PC-9 (cell line): Measurements from ENCODE around the gene KITLG. TPM values are rescaled to one million over a fixed set of nuclear protein-coding genes. Genes with fewer than 3 reads are reported as not detected.
"Not testable (repeated sequence)": the region's sequence is repeated elsewhere in the genome, so short reads cannot be mapped to it uniquely, and the experiment has no call there.

Experiments used
- Bru-seq: library from RNA; stranded (reverse); fragments of 400-500 nt; gene quantifications from one replicate; lab custom pipeline; 2021; lab: Mats Ljungman, UMichigan
- BruChase-seq, 2 experiments: library from RNA; stranded (reverse); fragments of 400-500 nt; gene quantifications; one replicate each; lab custom pipeline; 2021; lab: Mats Ljungman, UMichigan
- BruUV-seq: library from RNA; stranded (reverse); fragments of 400-500 nt; replicated peaks from 2 replicates; lab custom pipeline; 2021; lab: Mats Ljungman, UMichigan
- CTCF ChIA-PET: fragments of 300-600 bp; sonication (Branson Sonifier 250); formaldehyde crosslinking; loops from one replicate; lab custom pipeline; 2022; ENCODE audit warnings: antibody characterized with exemption; lab: Charles Lee
- POLR2A ChIA-PET: fragments of 300-600 bp; sonication (Branson Sonifier 250); formaldehyde crosslinking; loops from one replicate; lab custom pipeline; 2022; ENCODE audit warnings: antibody characterized with exemption; ENCODE audit not compliant: unreplicated experiment; lab: Charles Lee
- DNase-seq, 2 experiments: peaks; one replicate each; pipeline versions ENCODE4 v3.0.0 to v3.0.0-alpha.2; 2015 to 2022; ENCODE audit warnings: mixed read lengths in 1 of 2
- H2AFZ ChIP-seq: fragments of 200-600 bp; sonication (generic); 2 replicates; pipeline ENCODE4 v1.8.1; 2017; ENCODE audit warnings: antibody characterized with exemption
- H3F3A ChIP-seq: fragments of 200-600 bp; sonication (generic); 2 replicates; pipeline ENCODE4 v1.8.1; 2017; ENCODE audit warnings: antibody characterized with exemption, mild to moderate bottlenecking, low read depth; ENCODE audit not compliant: insufficient read depth
- H3K27ac ChIP-seq: fragments of 200-600 bp; sonication (generic); 2 replicates; pipeline ENCODE4 v1.6.1; 2016; ENCODE audit warnings: mixed run types
- H3K27me3 ChIP-seq: fragments of 200-600 bp; sonication (generic); 2 replicates; pipeline ENCODE4 v1.6.1; 2016; ENCODE audit warnings: low read depth, mixed run types; ENCODE audit not compliant: insufficient read depth
- H3K36me3 ChIP-seq: fragments of 200-600 bp; sonication (generic); 2 replicates; pipeline ENCODE4 v1.6.1; 2016; ENCODE audit warnings: low read depth, mixed run types
- H3K4me1 ChIP-seq: fragments of 200-600 bp; sonication (generic); replicated peaks from 2 replicates; pipeline ENCODE4 v1.6.1; 2016; ENCODE audit warnings: mixed run types; ENCODE audit not compliant: insufficient read depth
- H3K4me2 ChIP-seq: fragments of 200-600 bp; sonication (generic); 2 replicates; pipeline ENCODE4 v1.6.1; 2017; ENCODE audit warnings: mixed run types
- H3K4me3 ChIP-seq: fragments of 200-600 bp; sonication (generic); 2 replicates; pipeline ENCODE4 v1.6.1; 2016; ENCODE audit warnings: mixed run types
- H3K79me2 ChIP-seq: fragments of 200-600 bp; sonication (generic); 2 replicates; pipeline ENCODE4 v1.6.1; 2017; ENCODE audit warnings: low read depth, mixed run types
- H3K9me2 ChIP-seq: fragments of 200-600 bp; sonication (generic); 2 replicates; pipeline ENCODE4 v1.8.1; 2017; ENCODE audit warnings: mild to moderate bottlenecking; ENCODE audit not compliant: insufficient read depth
- H3K9me3 ChIP-seq: fragments of 200-600 bp; sonication (generic); 2 replicates; pipeline ENCODE4 v1.8.1; 2016; ENCODE audit warnings: low read depth; ENCODE audit not compliant: insufficient read depth
- H4K20me1 ChIP-seq: fragments of 200-600 bp; sonication (generic); 2 replicates; pipeline ENCODE4 v1.8.1; 2017; ENCODE audit not compliant: insufficient read depth
- CTCF ChIP-seq: fragments of 200-600 bp; sonication (generic); conservative IDR thresholded peaks from 2 replicates; pipeline ENCODE4 v1.6.1; 2017; ENCODE audit warnings: mixed run types, antibody characterized with exemption, mild to moderate bottlenecking, moderate library complexity
- EZH2 ChIP-seq: fragments of 200-600 bp; sonication (generic); IDR thresholded peaks from 2 replicates; pipeline ENCODE4 v1.8.0; 2017; ENCODE audit warnings: antibody characterized with exemption, low read depth
- intact Hi-C: fragments of 100-400 bp; cut with micrococcal nuclease; formaldehyde crosslinking; loops from one replicate; pipeline ENCODE4 v1.10.0; 2022; ENCODE audit not compliant: unreplicated experiment
- long read RNA-seq: library from polyadenylated mRNA; stranded (forward); transcript quantifications from one replicate; pipeline ENCODE4 v2.0.0, GENCODE V29; 2022
- total RNA-seq: library from RNA; stranded (reverse); gene quantifications from 2 replicates; pipeline ENCODE4 v1.2.3, GENCODE V29; 2021

KITLG gene
- total RNA-seq (15.8 and 17.4 TPM in 2 replicates), Bru-seq, nascent RNA (percentile 83 among the genes with signal in this experiment), BruChase-seq, experiment 1, labeled RNA remaining after a 2-hour chase (percentile 79 among the genes with signal in this experiment), BruChase-seq, experiment 2, labeled RNA remaining after a 6-hour chase (percentile 82 among the genes with signal in this experiment)
- long read RNA-seq, full-length matches to known transcripts = 2 of 3 reads
- long read RNA-seq, partial matches to known transcripts = 0 of 3 reads
- long read RNA-seq, other reads (novel, unspliced or antisense) = 1 of 3 reads

GRCh38 chr12:88580051-88580871 lies at the start of gene KITLG:
Gene KITLG, minus strand, starts transcription at chr12:88580471. Its CDS starts 193 bp downstream, at chr12:88580278.
- intact Hi-C loops = loop anchor here (2.0 kb wide), 1 partner anchor 413 kb away; no protein-coding TSS in a partner anchor
- ChIA-PET CTCF (no interaction called here), POLR2A (interaction anchor here (0.5 to 0.7 kb wide), 8 partner anchors 86 to 489 kb away, joined by 3 to 6 read pairs (median 3); no protein-coding TSS in a partner anchor)
- Histone ChIP-seq H2AFZ (peak within 1 kb of the TSS; percentile 96), H3F3A (no peaks in the 10 kb centered on the region), H3K4me2 (peak within 1 kb of the TSS; percentile 94), H3K9me3 (no peaks in the 10 kb centered on the region), H4K20me1 (no peaks in the 10 kb centered on the region), H3K4me3 (peak within 1 kb of the TSS; percentile 67), H3K9me2 (no peaks in the 10 kb centered on the region), H3K4me1 (peaks cover 13% of the 10 kb centered on the region), H3K79me2 (no peaks in the 10 kb centered on the region), H3K27me3 (no peaks in the 10 kb centered on the region), H3K36me3 (no peaks in the 10 kb centered on the region), H3K27ac (no peak within 1 kb of the TSS)
- peak; percentile 52 to 89 for DNase-seq
- TF ChIP-seq EZH2 (no peak), CTCF (no peak)
- BruUV-seq = TSS peak; percentile 54

- Histone ChIP-seq H3K4me1 (no peaks in the 10 kb centered on the region), H2AFZ (no peak overlapping the region), H3K27me3 (no peaks in the 10 kb centered on the region), H3F3A (0 out of 2 replicates have a peak, but pooled peaks cover 7% of the 10 kb centered on the region), H3K9me2 (no peaks in the 10 kb centered on the region), H3K4me3 (no peak overlapping the region), H3K36me3 (no peaks in the 10 kb centered on the region), H3K9me3 (no peaks in the 10 kb centered on the region), H4K20me1 (no peaks in the 10 kb centered on the region), H3K27ac (no peak overlapping the region), H3K4me2 (no peak overlapping the region), H3K79me2 (no peaks in the 10 kb centered on the region)
- DNase-seq = no peak
- intact Hi-C loops = no loop called here
- BruUV-seq = no TSS peak
- CTCF ChIA-PET = no interaction called here
- POLR2A ChIA-PET = no interaction called here
- no peak for TF ChIP-seq CTCF
- TF ChIP-seq EZH2 = no peak
Observed at GRCh38 chr12:88628856-88629509, 48.7 kb upstream of the KITLG start.

GRCh38 chr12:88628035-88628434 lies 47.8 kb upstream of the KITLG start:
- POLR2A ChIA-PET = not testable (repeated sequence)

More at GRCh38 chr12:88628035-88628434, 47.8 kb upstream of the KITLG start:
- H2AFZ ChIP-seq, H3K27ac ChIP-seq, CTCF ChIA-PET, intact Hi-C loops, H3F3A ChIP-seq, DNase-seq, H3K79me2 ChIP-seq, H4K20me1 ChIP-seq, H3K36me3 ChIP-seq, H3K4me1 ChIP-seq, BruUV-seq, H3K27me3 ChIP-seq, H3K9me3 ChIP-seq, H3K4me3 ChIP-seq, H3K9me2 ChIP-seq, H3K4me2 ChIP-seq: not testable (repeated sequence)
